Stimulated activated CD4-positive, alpha-beta T cell treated with anti-CD3 and anti-CD28 coated beads, Interleukin-1b, Interleukin-23, amount 100 ng/mL, for 24 hours (primary cell): ENCODE data around the gene DOCK6.
A peak's percentile ranks its signal among the peaks of the same experiment; 100 is the strongest.

Source experiments
- DNase-seq, 4 experiments: peaks; one replicate each; pipeline ENCODE4 v3.0.0-alpha.2; 2020; ENCODE audit warnings: low read depth in 4 of 4, low spot score in 1 of 4

The DOCK6 gene

GRCh38 chr19:11247391-11247790 lies 14.9 kb downstream of the DOCK6 start:
- no peak for DNase-seq

GRCh38 chr19:11246941-11247340 lies 15.4 kb downstream of the DOCK6 start:
- DNase-seq = no peak

- no peak for DNase-seq
Observed at GRCh38 chr19:11244846-11245589, 17.3 kb downstream of the DOCK6 start.

GRCh38 chr19:11243798-11244169 lies 18.5 kb downstream of the DOCK6 start:
- DNase-seq = no peak

- DNase-seq = peak; percentile 69 to 91 (median 84)
Observed at GRCh38 chr19:11242864-11243797, 19.2 kb downstream of the DOCK6 start.

- no peak for DNase-seq
Observed at GRCh38 chr19:11242025-11242424, 20.3 kb downstream of the DOCK6 start.

GRCh38 chr19:11240008-11240444 lies 22.3 kb downstream of the DOCK6 start:
- DNase-seq = no peak

- no peak for DNase-seq
Observed at GRCh38 chr19:11239377-11240000, 22.8 kb downstream of the DOCK6 start, which contains the start of gene ANGPTL8. ANGPTL8 (plus strand) TSS chr19:11239619; CDS start chr19:11239638, 19 bp downstream.

- no peak for DNase-seq
Observed at GRCh38 chr19:11238781-11239376, 23.4 kb downstream of the DOCK6 start.

- DNase-seq = no peak
Observed at GRCh38 chr19:11238041-11238440, 24.3 kb downstream of the DOCK6 start.

GRCh38 chr19:11237321-11237720 lies 25.0 kb downstream of the DOCK6 start:
- DNase-seq = no peak

GRCh38 chr19:11236324-11237301 lies 25.7 kb downstream of the DOCK6 start:
- DNase-seq = no peak

GRCh38 chr19:11234486-11235075 lies 27.7 kb downstream of the DOCK6 start:
- DNase-seq = no peak

- no peak for DNase-seq
Observed at GRCh38 chr19:11233073-11233472, 29.3 kb downstream of the DOCK6 start.

GRCh38 chr19:11232555-11232954 lies 29.8 kb downstream of the DOCK6 start:
- no peak for DNase-seq

- no peak for DNase-seq
Observed at GRCh38 chr19:11230621-11231386, 31.5 kb downstream of the DOCK6 start.

- DNase-seq = peak in 1 of 4 experiments; percentile 7
Observed at GRCh38 chr19:11227195-11227886, 35.0 kb downstream of the DOCK6 start.

- no peak for DNase-seq
Observed at GRCh38 chr19:11226716-11227166, 35.6 kb downstream of the DOCK6 start.
